ENCODE results near the gene KRT5.

DNA sequence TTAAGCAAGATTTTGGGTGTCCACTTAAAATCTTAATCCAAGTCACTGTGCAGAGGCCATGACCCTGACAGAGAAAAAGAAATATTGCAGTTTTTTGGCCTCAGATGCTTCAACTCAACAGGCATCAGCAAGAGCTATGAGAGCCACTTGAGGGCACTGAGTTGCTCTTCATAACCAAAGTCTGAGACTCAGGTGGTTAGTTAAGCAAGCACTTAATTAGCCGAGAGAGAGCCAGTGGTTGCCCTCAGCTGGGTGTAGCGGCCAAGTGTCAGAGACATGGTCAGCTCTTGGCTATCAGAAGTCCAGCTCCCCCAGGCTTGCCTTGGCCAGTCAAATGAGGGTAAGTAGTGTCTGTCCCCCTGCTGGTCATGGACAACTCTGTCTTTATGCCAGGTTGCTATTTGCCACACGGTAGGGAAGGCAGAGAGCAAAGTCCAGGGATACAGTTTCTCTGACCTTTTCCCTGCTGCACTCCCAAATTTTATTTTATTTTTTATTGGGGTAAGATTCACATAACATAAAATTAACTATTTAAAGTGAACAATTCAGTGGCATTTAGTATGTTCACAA is 41.8 kb upstream of the KRT5 start:
- TF ChIP-seq, protein P1, sequence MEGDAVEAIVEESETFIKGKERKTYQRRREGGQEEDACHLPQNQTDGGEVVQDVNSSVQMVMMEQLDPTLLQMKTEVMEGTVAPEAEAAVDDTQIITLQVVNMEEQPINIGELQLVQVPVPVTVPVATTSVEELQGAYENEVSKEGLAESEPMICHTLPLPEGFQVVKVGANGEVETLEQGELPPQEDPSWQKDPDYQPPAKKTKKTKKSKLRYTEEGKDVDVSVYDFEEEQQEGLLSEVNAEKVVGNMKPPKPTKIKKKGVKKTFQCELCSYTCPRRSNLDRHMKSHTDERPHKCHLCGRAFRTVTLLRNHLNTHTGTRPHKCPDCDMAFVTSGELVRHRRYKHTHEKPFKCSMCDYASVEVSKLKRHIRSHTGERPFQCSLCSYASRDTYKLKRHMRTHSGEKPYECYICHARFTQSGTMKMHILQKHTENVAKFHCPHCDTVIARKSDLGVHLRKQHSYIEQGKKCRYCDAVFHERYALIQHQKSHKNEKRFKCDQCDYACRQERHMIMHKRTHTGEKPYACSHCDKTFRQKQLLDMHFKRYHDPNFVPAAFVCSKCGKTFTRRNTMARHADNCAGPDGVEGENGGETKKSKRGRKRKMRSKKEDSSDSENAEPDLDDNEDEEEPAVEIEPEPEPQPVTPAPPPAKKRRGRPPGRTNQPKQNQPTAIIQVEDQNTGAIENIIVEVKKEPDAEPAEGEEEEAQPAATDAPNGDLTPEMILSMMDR (conservative IDR thresholded peaks at IDR 0.05 in 1 of 2, IDR thresholded peaks at IDR 0.05 in 1 of 2; ENCODE audit: low read depth in 1 of 2, low read length in 2 of 2): no peak
- no peak for TF ChIP-seq EZH2 (IDR thresholded peaks at IDR 0.05; ENCODE audit: low read length, missing control alignments)
